HG02588 (cell line): Measurements from ENCODE around the gene PPBP.
"Not testable (repeated sequence)": the region's sequence is repeated elsewhere in the genome, so short reads cannot be mapped to it uniquely, and the experiment has no call there.

Experiments
- ATAC-seq: cut with Tn5 transposase; IDR thresholded peaks from one replicate; pipeline ENCODE4 v1.9.1; 2021; ENCODE audit warnings: mild to moderate bottlenecking, moderate library complexity; ENCODE audit not compliant: unreplicated experiment

Gene PPBP

GRCh38 chr4:73998040-73999011 lies 10.3 kb upstream of the PPBP start, which contains the start of gene CXCL5:
Gene CXCL5, minus strand, starts transcription at chr4:73998677. Its CDS starts 96 bp downstream, at chr4:73998581.
- no peak for ATAC-seq

- no peak for ATAC-seq
Observed at GRCh38 chr4:73992050-73992449, 4.1 kb upstream of the PPBP start.

DNA sequence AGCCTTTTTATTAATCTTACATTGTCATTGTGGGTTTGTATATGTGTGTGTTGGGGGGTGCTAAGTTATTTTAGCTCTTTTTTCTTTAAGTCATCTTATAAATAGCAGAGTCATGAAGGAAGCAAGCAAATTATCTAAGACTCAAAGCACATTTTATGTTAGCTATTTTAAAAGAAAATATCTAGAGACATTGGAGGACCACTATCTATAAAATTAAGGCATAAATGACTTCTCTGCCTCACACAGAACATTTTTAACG lies 3.7 kb upstream of the PPBP start:
- ATAC-seq = no peak

- ATAC-seq = no peak
Observed at GRCh38 chr4:73990988-73991741, 3.2 kb upstream of the PPBP start.

DNA sequence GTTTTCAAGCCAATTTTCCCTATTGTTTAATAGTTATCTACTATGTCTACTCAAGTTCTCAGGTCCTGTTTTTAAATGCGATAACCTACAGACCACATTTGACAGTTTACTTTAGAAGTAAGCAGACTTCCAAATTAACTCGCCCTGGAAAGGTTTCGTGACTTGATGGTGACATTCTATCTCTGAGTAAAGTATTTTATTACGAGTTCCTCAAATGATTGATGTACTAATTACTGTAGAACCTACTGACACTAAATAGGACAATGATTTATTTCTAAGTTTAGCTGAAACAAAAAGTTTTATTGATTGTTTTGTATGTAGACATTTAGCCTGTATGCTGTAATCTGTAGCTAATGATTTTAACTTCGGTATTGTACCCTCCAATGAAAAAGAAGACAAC lies 1.9 kb upstream of the PPBP start:
- ATAC-seq = no peak

DNA sequence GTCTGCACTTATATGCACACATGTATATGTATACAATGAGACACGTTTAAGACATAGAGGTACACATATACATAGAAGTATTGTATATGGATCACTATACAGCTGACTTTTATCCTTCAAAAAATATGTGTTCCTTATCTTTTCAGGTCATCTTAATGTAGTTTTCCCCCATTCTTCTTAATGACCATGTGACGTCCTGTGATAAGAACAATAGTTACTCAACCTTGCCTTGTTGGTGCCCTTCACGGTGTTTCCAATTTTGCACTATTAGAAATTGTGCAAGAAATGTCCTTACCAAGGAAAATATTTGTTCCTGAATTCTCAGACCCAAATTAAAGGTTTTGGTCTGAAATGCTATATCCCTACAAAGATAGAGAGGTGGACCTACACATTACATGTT lies 1.0 kb upstream of the PPBP start:
- ATAC-seq = no peak

GRCh38 chr4:73985528-73985852 lies 2.5 kb downstream of the PPBP start:
- no peak for ATAC-seq

GRCh38 chr4:73984736-73985527 lies 3.1 kb downstream of the PPBP start:
- no peak for ATAC-seq

DNA sequence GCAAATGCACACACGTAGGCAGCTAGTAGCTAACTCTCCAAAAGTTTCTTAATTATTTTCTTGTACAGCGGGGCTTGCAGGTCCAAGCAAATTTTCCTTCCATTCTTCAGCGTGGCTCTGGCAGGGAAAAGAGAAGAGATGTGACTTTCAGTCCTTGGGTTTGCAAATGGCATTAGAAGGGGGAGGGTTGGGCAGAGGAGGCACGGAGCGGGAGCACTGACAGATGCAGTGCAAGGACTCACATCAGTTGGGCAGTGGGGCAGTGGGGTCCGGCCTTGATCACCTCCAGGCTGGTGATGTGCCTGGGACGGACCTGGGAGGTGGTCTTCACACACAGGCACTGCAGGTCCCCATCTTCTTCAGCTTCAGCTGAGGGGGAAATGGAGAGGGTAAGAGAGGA lies 6.8 kb downstream of the PPBP start:
- ATAC-seq = not testable (repeated sequence)

- no peak for ATAC-seq
Observed at GRCh38 chr4:73979407-73979957, 8.5 kb downstream of the PPBP start.

DNA sequence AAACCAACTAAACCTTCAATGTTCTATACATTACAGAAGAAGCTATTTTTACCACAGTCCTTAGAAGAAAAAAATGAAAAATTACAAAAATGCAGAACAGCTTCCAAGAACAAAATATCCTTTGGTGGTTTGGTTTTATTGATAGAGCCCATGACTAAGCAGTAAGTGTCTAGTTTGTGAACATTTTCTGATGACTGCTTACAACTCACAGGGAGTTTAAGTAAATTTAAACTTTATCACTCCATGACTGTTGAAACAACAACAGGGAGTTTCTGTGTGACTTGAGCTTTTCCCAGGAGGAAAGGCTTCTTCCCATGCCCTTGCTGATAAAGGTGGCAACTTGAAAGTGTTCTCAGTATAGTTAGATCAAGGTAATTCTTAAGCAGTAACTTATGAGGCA lies 9.1 kb downstream of the PPBP start:
- no peak for ATAC-seq

DNA sequence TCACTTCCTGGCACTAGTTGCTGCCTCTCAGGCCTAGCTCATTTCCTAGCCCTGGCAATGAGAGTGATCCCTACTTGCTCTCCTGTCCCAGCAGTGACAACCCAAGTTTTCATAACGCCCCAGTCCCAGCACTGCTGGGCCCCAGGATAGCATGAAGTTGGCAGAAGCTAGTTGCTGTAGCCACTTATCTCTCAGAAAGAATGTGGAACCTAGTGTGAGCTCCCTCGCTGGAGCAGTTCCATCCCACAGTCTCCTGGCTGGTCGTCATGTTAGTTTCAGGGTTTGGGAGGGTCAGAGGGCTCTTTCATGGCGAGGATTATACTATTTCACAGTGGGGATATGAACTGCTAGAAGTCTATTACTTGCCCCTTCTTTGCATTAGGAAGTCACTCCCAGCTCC lies 11.3 kb downstream of the PPBP start:
- ATAC-seq = no peak

- no peak for ATAC-seq
Observed at GRCh38 chr4:73976217-73976616, 11.8 kb downstream of the PPBP start.

- ATAC-seq = no peak
Observed at GRCh38 chr4:73974352-73974751, 13.6 kb downstream of the PPBP start.

DNA sequence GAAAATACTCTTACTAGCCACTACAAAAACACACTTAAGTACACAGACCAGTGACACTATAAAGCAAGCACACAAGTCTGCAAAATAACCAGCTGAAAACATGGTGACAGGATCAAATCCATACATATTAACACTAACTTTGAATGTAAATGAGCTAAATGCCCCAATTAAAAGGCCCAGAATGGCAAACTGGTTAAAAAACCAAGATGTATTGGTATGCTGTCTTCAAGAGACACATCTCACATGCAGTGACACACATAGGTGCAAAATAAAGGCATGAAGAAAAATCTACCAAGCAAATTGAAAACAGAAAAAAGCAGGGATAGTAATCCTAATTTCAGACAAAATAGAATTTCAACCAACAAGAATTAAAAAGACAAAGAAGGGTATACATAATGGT lies 17.0 kb downstream of the PPBP start:
- no peak for ATAC-seq

DNA sequence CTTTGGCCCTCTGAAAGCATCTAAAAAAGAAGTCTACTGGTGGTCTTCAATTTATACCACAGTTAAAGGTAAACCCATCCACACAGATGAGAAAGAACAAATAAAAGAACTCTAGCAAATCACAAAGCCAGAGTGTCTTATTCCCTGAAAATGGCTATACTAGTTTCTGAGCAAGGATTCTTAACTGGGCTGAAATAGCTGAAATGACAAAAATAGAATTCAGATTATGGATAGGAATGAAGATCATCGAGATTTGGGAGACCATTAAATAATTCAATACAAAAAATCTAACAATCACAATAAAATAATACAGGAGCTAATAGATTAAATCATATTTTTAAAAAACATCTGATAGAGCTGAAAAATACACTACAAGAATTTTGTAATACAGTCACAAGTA lies 18.0 kb downstream of the PPBP start:
- ATAC-seq = no peak

GRCh38 chr4:73967866-73968265 lies 20.1 kb downstream of the PPBP start:
- no peak for ATAC-seq

DNA sequence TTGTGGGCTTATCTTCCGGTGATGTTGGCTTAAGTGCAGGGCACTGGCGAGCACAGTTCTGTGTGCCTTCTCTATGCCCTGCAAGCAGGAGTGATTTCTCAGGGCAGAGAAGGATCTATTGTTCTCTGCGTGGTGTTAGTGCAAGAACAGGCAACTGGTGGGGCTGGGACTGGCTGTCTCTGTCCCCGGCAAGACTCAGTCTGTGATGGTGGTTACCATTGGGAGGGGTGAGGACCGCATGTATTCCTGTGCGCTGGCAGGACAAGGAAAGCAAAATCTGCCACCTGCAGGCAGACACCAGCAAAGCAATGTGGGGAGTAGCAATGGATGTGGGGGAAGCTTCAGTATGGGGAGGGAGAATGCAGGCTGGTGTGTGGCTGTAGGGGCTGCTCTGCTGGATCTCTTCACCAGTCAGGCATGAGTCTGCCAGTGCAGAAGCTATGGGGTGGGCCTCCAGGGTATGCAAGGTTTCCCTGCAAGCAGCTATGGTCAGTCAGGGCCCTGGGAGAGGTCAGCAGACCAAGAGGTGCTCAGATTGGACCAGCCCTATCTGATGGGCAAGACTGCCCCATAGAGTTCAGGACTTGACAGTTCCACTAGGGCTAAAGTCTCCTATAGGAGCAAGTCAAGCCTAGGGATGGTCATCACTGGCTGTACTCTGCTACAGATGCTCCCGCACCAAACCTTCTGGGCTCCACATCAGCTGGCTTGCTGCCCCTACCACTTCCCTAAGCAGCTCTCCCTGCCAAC lies 23.0 kb downstream of the PPBP start:
- ATAC-seq = no peak

DNA sequence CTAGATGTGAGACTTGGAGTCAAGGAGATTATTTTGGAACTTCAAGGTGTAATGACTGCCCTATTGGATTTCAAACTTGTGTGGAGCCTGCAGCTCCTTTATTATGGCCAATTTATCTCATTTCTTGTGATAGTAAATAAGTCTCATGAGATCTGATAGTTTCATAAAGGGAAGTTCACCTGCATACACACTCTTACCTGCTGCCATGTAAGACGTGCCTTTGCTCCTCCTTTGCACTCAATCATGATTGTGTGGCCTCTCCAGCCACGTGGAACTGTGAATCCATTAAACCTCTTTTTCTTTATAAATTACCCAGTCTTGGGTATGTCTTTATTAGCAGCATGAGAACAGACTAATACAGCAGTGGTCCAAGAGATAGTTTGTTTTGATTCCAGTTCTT lies 25.3 kb downstream of the PPBP start:
- no peak for ATAC-seq

DNA sequence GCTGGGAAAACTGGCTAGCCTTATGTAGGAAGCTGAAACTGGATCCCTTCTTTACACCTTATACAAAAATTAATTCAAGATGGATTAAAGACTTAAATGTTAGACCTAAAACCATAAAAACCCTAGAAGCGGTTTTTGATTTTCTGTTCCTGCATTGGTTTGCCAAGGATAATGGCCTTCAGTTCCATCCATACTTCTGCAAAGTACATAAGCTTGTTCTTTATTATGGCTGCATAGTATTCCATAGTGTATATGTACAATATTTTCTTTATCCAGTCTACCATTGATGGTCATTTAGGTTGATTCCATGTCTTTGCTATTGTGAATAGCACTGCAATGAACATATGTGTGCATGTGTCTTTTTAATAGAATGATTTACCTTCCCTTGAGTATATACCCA lies 28.9 kb downstream of the PPBP start:
- not testable (repeated sequence) for ATAC-seq

GRCh38 chr4:73952352-73952751 lies 35.6 kb downstream of the PPBP start:
- no peak for ATAC-seq
